Neural cell (in vitro differentiated cells): ENCODE data around the gene STUB1. TPM values are rescaled to one million over a fixed set of nuclear protein-coding genes. Genes with fewer than 3 reads are reported as not detected.

ENCODE experiments used
- H2AFZ ChIP-seq: fragments of 200-600, 300-800 bp; sonication (generic), shearing (Covaris generic); 2 replicates; pipeline ENCODE4 v1.6.0; 2014; ENCODE audit warnings: low read depth, mild to moderate bottlenecking, antibody characterized with exemption, low read length, moderate library complexity
- H3F3A ChIP-seq: fragments of 200-600 bp; shearing (Covaris generic); 2 replicates; pipeline ENCODE4 v1.6.1; 2016; ENCODE audit warnings: mild to moderate bottlenecking, moderate library complexity, mixed read lengths, antibody characterized with exemption, low read length; ENCODE audit not compliant: insufficient read depth, poor library complexity, severe bottlenecking
- H3K27ac ChIP-seq: fragments of 200-600, 300-800 bp; sonication (generic), shearing (Covaris generic); 2 replicates; pipeline ENCODE4 v1.5.1; 2014; ENCODE audit warnings: mild to moderate bottlenecking, low read length, moderate library complexity
- H3K27me3 ChIP-seq: fragments of 300-800, 200-600 bp; sonication (generic), shearing (Covaris generic); 2 replicates; pipeline ENCODE4 v1.6.0; 2014; ENCODE audit warnings: mild to moderate bottlenecking, low read depth, low read length, moderate library complexity; ENCODE audit not compliant: insufficient read depth
- H3K36me3 ChIP-seq: fragments of 300-800, 200-600 bp; sonication (generic), shearing (Covaris generic); 2 replicates; pipeline ENCODE4 v1.5.1; 2014; ENCODE audit warnings: mild to moderate bottlenecking, antibody characterized with exemption, low read length, moderate library complexity; ENCODE audit not compliant: insufficient read depth
- H3K4me2 ChIP-seq: fragments of 300-800, 200-600 bp; sonication (generic), shearing (Covaris generic); 2 replicates; pipeline ENCODE4 v1.6.0; 2014; ENCODE audit warnings: mild to moderate bottlenecking, low read length
- H3K4me3 ChIP-seq: fragments of 300-800, 200-600 bp; sonication (generic), shearing (Covaris generic); 2 replicates; pipeline ENCODE4 v1.5.1; 2014; ENCODE audit warnings: mild to moderate bottlenecking, low read length, moderate library complexity
- H3K79me2 ChIP-seq: fragments of 200-600 bp; shearing (Covaris generic); replicated peaks from 2 replicates; pipeline ENCODE4 v1.6.0; 2014; ENCODE audit warnings: mild to moderate bottlenecking, low read length, moderate library complexity; ENCODE audit not compliant: insufficient read depth
- H3K9ac ChIP-seq: fragments of 300-800, 200-600 bp; sonication (generic), shearing (Covaris generic); 2 replicates; pipeline ENCODE4 v1.6.1; 2016; ENCODE audit warnings: mild to moderate bottlenecking, low read length, mixed read lengths
- H3K9me2 ChIP-seq: fragments of 200-600 bp; shearing (Covaris generic); 2 replicates; pipeline ENCODE4 v1.6.1; 2016; ENCODE audit warnings: mild to moderate bottlenecking, low read length, mixed read lengths; ENCODE audit not compliant: insufficient read depth
- H3K9me3 ChIP-seq: fragments of 200-600, 300-800 bp; sonication (generic), shearing (Covaris generic); 2 replicates; pipeline ENCODE4 v1.6.1; 2016; ENCODE audit warnings: mild to moderate bottlenecking, mixed run types, low read length, moderate library complexity, mixed read lengths
- H4K20me1 ChIP-seq: fragments of 200-600 bp; shearing (Covaris generic); 2 replicates; pipeline ENCODE4 v1.6.1; 2016; ENCODE audit warnings: mild to moderate bottlenecking, mixed run types; ENCODE audit not compliant: insufficient read depth
- EP300 ChIP-seq: fragments of 450-650 bp; conservative IDR thresholded peaks from 2 replicates; pipeline ENCODE4 v1.6.1; 2014; ENCODE audit warnings: antibody characterized with exemption, mild to moderate bottlenecking, moderate library complexity; ENCODE audit not compliant: poor library complexity, severe bottlenecking
- EZH2 ChIP-seq: fragments of 200-600, 300-800 bp; shearing (Covaris generic), sonication (generic); IDR thresholded peaks from 2 replicates; pipeline ENCODE4 v1.6.1; 2014; ENCODE audit warnings: antibody characterized with exemption, low read length, borderline replicate concordance, mild to moderate bottlenecking; ENCODE audit not compliant: insufficient read depth, poor library complexity, severe bottlenecking
- MXI1 ChIP-seq: fragments of 450-650 bp; conservative IDR thresholded peaks from 2 replicates; pipeline ENCODE4 v1.6.1; 2014; ENCODE audit warnings: antibody characterized with exemption, mild to moderate bottlenecking; ENCODE audit not compliant: poor library complexity, severe bottlenecking
- POLR2AphosphoS5 ChIP-seq: IDR thresholded peaks from 2 replicates; pipeline ENCODE4 v1.6.1; 2012
- RAD21 ChIP-seq: fragments of 450-650 bp; conservative IDR thresholded peaks from 2 replicates; pipeline ENCODE4 v1.6.1; 2014; ENCODE audit warnings: antibody characterized with exemption, mild to moderate bottlenecking, moderate library complexity
- SMC3 ChIP-seq: fragments of 450-650 bp; conservative IDR thresholded peaks from 2 replicates; pipeline ENCODE4 v1.6.1; 2014; ENCODE audit warnings: antibody characterized with exemption, mild to moderate bottlenecking, moderate library complexity; ENCODE audit not compliant: poor library complexity
- TAF1 ChIP-seq: IDR thresholded peaks from 2 replicates; pipeline ENCODE4 v1.6.1; 2012; ENCODE audit warnings: low read depth
- polyA plus RNA-seq: library from polyadenylated mRNA; depleted of rRNA; stranded (reverse); fragments of >200 nt; gene quantifications from 2 replicates; pipeline ENCODE4 v1.2.3, GENCODE V29; 2014
- TF ChIP-seq, protein P1 (sequence below): IDR thresholded peaks from 2 replicates; pipeline ENCODE4 v1.6.1; 2012; ENCODE audit warnings: borderline replicate concordance
- TF ChIP-seq, protein P2 (sequence below): fragments of 450-650 bp; IDR thresholded peaks from 2 replicates; pipeline ENCODE4 v1.5.1; 2014; ENCODE audit warnings: antibody characterized with exemption, mild to moderate bottlenecking, moderate library complexity; ENCODE audit not compliant: poor library complexity, severe bottlenecking

The STUB1 gene
- polyA plus RNA-seq, 1 donor from 2014 or later: 120 TPM

DNA sequence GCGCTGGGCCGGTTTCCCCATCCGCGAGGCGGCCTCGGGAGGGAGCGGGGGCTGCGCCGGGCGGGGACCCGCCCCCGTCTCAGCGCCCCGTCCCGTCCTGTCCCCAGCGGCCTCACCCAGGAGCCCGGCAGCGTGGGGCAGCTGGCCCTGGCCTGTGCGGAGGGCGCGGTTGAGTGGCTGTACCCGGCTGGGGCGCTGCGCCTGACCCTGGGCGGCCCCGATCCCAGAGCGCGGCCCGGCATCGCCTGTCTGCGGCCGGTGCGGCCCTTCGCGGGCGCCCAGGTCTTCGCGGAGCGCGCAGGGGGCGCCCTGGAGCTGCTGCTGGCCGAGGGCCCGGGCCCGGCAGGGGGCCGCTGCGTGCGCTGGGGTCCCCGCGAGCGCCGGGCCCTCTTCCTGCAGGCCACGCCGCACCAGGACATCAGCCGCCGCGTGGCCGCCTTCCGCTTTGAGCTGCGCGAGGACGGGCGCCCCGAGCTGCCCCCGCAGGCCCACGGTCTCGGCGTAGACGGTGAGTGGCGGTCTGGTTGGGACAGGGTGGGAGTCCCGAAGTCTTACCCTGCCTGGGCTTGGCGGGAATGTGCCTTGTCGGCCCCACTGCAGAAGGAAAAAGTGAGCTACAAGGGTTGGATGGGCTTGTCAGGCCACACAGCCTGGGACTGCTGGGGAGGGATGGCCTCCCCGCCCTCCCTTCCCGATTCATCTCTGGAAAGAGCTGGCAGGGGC, 35.4 kb downstream of the STUB1 start:
- Histone ChIP-seq H2AFZ (no peak overlapping the region), H3K9me2 (no peaks in the 10 kb centered on the region), H3K4me3 (peak overlapping the region; percentile 61), H3K4me2 (peak overlapping the region; percentile 35), H3K27me3 (no peaks in the 10 kb centered on the region), H3K9ac (peak overlapping the region; percentile 51), H3F3A (peaks cover 4% of the 10 kb centered on the region), H3K36me3 (no peaks in the 10 kb centered on the region), H3K27ac (peak overlapping the region; percentile 58), H3K79me2 (peaks cover 21% of the 10 kb centered on the region), H4K20me1 (no peaks in the 10 kb centered on the region), H3K9me3 (no peaks in the 10 kb centered on the region)
- TF ChIP-seq EZH2: no peak
- no peak for TF ChIP-seq SMC3
- no peak for TF ChIP-seq POLR2AphosphoS5
- TF ChIP-seq TAF1: no peak
- TF ChIP-seq EP300: no peak
- TF ChIP-seq RAD21: peak; percentile 22
- TF ChIP-seq, protein P1, sequence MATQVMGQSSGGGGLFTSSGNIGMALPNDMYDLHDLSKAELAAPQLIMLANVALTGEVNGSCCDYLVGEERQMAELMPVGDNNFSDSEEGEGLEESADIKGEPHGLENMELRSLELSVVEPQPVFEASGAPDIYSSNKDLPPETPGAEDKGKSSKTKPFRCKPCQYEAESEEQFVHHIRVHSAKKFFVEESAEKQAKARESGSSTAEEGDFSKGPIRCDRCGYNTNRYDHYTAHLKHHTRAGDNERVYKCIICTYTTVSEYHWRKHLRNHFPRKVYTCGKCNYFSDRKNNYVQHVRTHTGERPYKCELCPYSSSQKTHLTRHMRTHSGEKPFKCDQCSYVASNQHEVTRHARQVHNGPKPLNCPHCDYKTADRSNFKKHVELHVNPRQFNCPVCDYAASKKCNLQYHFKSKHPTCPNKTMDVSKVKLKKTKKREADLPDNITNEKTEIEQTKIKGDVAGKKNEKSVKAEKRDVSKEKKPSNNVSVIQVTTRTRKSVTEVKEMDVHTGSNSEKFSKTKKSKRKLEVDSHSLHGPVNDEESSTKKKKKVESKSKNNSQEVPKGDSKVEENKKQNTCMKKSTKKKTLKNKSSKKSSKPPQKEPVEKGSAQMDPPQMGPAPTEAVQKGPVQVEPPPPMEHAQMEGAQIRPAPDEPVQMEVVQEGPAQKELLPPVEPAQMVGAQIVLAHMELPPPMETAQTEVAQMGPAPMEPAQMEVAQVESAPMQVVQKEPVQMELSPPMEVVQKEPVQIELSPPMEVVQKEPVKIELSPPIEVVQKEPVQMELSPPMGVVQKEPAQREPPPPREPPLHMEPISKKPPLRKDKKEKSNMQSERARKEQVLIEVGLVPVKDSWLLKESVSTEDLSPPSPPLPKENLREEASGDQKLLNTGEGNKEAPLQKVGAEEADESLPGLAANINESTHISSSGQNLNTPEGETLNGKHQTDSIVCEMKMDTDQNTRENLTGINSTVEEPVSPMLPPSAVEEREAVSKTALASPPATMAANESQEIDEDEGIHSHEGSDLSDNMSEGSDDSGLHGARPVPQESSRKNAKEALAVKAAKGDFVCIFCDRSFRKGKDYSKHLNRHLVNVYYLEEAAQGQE: no peak
- TF ChIP-seq MXI1: no peak
- TF ChIP-seq, protein P2, sequence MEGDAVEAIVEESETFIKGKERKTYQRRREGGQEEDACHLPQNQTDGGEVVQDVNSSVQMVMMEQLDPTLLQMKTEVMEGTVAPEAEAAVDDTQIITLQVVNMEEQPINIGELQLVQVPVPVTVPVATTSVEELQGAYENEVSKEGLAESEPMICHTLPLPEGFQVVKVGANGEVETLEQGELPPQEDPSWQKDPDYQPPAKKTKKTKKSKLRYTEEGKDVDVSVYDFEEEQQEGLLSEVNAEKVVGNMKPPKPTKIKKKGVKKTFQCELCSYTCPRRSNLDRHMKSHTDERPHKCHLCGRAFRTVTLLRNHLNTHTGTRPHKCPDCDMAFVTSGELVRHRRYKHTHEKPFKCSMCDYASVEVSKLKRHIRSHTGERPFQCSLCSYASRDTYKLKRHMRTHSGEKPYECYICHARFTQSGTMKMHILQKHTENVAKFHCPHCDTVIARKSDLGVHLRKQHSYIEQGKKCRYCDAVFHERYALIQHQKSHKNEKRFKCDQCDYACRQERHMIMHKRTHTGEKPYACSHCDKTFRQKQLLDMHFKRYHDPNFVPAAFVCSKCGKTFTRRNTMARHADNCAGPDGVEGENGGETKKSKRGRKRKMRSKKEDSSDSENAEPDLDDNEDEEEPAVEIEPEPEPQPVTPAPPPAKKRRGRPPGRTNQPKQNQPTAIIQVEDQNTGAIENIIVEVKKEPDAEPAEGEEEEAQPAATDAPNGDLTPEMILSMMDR: peak; percentile 55

DNA sequence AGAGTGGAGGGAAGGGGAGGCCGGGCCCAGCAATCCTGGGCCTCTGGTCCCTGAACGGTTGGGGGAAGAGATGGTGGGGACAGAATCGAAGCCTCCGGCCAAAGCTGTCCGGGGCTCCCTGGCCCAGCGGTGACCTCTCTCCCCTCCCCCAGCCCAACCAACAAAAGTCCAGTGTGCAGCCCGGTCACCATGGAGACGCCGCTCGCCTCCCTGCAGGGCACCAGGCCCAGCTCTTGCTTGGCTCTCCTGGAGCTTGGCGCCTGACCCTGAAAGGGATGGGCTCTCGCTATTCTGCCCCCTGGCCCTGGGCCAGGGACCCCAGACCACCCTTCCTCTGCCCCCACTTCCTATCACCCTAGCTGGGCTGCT, 36.0 kb downstream of the STUB1 start:
- peak overlapping the region; percentile 58 for H3K27ac ChIP-seq
- H3K27me3 ChIP-seq: no peaks in the 10 kb centered on the region
- H2AFZ ChIP-seq: no peak overlapping the region

More for the DNA sequence above, 36.0 kb downstream of the STUB1 start:
- Histone ChIP-seq H3K9me2 (no peaks in the 10 kb centered on the region), H3K4me3 (peak overlapping the region; percentile 60), H3K79me2 (peaks cover 17% of the 10 kb centered on the region), H3F3A (no peaks in the 10 kb centered on the region), H4K20me1 (no peaks in the 10 kb centered on the region), H3K9me3 (no peaks in the 10 kb centered on the region), H3K4me2 (peak overlapping the region; percentile 35), H3K36me3 (no peaks in the 10 kb centered on the region), H3K9ac (peak overlapping the region; percentile 51)
- TF ChIP-seq SMC3 (no peak), EZH2 (no peak), TAF1 (no peak), RAD21 (no peak)
- TF ChIP-seq, protein P1: no peak
